SHP77 treated with DMSO at 0.1 percent for 48 hours (cell line): ENCODE measurements around the gene LEFTY2.
A peak's percentile ranks its signal among the peaks of the same experiment; 100 is the strongest.
"Not testable (repeated sequence)": the region's sequence is repeated elsewhere in the genome, so short reads cannot be mapped to it uniquely, and the experiment has no call there.

ENCODE experiments used
- DNase-seq: peaks from one replicate; lab custom pipeline; 2025; lab: John Stamatoyannopoulos, UW

LEFTY2 gene

DNA sequence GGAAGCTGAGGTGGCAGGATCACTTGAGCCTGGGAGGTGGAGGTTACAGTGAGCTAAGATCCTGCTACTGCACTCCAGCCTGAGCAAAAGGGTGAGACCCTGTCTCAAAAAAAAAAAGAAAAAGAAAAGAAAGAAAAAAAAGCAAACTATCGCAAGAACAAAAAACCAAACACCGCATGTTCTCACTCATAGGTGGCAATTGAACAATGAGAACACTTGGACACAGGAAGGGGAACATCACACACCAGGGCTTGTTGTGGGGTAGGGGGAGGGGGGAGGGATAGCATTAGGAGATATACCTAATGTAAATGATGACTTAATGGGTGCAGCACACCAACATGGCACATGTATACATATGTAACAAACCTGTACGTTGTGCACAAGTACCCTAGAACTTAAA is 11.6 kb downstream of the LEFTY2 start:
- not testable (repeated sequence) for DNase-seq

GRCh38 chr1:225928186-225929175 is 12.5 kb downstream of the LEFTY2 start:
- DNase-seq: no peak

DNA sequence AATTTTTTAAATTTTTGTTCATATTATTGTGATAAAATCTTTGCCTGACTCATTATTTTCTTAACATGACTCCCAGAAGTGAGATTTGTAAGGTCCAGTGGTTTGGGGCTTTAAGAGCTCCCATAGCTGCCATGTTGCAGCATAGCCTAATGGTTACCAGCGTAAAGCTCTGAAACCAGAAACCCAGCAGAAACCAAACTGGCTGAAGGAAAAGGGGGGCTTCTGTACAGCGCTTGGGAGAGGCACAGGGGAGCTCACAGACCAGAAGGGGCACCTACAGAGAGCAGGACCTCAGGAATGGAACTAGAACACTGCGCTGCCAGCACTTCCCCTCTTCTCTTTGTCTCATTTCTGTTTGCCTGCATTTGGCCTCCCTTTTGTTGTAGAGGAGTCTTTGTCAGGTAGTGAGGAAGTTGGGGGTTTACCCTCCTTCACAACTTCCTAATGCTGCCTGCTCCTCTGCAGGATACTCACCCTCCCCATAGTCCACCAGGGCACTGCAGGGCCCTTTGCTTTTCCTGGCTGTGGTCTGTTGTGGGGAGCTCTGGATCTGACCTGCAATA is 14.4 kb downstream of the LEFTY2 start:
- no peak for DNase-seq

DNA sequence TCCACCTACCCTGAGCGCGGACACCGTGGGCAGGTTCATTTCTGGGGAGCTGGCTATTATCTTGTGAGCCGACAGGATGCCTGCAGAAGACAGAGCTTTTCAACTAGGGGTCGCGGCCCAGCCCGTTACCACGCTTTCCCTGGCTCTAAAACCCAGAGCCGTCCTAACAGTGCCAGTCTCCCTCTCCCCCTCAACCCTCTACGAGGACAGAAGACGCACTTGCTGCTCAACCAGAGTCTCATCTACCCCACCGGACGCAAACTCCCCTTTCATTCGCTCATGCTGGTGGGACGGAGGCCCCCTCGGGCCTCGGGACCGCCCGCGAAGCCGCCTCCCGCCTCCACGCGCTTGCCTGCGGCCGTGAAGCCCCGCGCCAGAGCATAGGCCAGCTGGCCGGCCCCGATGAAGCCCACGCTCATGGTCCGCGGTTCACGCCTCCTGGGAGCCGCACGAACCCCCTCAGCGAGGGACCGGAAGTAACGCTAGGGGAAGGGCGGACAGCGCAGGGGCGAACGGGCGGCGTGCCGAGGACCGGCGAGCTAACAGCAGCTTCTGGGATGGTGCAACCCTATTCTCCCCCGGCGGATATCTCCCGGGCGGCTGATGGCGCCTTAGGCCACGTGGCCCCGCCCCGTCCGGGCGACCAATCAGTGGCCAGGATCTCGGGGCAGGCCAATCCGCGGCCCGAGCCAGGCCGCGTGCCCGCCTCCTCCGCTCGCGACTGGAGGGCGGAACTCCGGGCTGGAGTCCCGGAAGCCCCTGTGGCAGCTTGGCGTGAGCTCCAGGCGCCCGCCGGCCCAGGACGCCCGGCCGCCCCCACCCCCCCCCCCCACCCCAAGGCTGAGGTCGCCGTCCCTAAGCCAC is 17.1 kb downstream of the LEFTY2 start, which contains the start of gene PYCR2:
Gene PYCR2 (minus strand): TSS at position 559 of the 864 bp plus-strand sequence. CDS start 140 bp downstream, at position 419.
- DNase-seq: peak; percentile 92

DNA sequence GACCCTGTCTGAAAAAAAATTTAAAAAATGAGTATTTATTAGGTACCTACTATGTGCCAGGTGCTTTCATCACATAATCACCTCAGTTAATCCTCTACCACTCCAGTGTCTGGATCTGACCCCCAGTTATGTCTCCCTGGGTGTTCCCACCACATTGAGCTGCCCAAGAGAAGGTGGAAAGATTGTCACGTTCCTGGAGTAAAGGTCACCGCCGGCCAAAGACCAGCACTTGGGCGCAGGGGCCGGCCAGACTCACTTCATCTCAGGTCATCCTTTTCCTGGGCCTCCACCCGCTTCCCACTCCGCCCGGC is 17.7 kb downstream of the LEFTY2 start:
- DNase-seq: no peak

GRCh38 chr1:225921734-225922709 is 19.0 kb downstream of the LEFTY2 start:
- DNase-seq: no peak

- DNase-seq: no peak
Measured at GRCh38 chr1:225919906-225920305, 21.1 kb downstream of the LEFTY2 start.

DNA sequence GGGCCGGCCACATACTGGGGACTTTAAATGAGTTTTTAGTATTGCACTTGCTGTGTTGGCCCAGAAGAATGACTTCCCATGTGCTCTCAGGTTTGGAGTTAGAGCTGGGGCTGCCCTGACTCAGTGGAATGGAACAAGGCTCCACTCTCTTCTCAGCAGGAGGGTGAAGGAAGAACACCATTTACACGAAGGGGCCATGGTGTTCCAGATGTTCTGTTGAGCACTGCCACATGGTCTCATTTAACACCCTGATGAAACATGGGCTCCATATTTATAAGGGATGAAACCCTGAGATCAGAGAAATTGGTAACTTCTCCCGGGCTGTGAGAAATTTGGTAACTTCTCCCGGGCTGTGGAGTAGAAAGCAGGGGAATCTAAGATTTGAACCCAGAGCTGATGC is 22.7 kb downstream of the LEFTY2 start:
- no peak for DNase-seq

DNA sequence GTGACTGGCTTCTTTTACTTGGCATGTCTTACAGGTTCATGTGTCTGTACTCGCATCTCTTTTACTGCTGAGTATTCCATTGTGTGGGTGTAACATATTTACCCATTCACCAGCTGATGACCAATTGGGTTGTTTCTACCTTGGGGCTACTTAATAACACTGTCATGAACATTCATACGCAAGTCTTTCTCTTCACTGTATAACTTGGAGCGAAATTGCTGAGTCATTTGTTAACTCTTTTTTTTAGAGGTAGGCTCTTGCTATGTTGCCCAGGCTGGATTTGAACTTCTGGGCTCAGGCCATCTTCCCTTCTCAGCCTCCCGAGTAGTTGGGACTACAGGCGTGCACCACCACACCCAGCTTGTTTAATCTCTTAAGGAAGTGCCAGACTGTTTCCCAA is 23.5 kb downstream of the LEFTY2 start:
- no peak for DNase-seq

DNA sequence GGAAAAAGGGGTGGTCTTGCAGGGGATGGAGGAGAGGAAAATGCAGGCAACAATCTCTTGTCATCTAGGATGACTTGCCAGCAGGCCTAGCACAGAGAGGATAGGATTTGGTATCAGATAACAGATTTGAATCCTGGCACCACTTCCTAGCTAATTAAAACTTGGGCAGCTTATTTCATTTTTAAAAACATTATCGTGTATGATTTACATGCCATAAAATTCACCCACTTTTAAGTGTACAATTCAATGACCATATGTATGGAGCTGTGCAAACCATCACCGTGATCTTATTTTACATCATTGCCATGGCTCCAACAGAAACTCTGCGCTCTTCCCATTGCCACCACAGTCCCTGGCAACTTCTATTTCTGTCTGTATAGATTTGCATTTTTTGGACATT is 23.9 kb downstream of the LEFTY2 start:
- DNase-seq: no peak

- no peak for DNase-seq
Measured at GRCh38 chr1:225915538-225915991, 25.5 kb downstream of the LEFTY2 start.

GRCh38 chr1:225914947-225915346 is 26.1 kb downstream of the LEFTY2 start:
- no peak for DNase-seq

DNA sequence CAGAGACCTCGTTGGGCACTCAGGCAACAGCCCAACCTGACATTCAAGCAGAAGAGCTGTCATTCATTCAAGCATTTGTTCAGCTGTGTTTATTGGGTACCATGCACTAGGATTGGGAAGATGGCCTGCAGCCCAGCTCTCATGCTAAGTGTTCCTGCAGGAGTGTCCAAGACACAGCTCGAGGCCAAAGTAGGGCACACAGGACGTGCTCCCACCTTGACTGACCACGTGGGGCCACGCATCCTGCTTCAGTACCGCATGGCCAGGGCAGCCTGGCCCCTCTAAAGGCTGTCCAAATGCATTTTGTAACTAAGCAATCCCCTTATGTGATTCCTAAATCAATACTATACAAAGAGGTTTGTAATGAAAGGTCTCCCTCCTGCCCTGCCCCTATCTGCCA is 26.6 kb downstream of the LEFTY2 start:
- DNase-seq: no peak

GRCh38 chr1:225911191-225912130 is 29.6 kb downstream of the LEFTY2 start:
- DNase-seq: no peak

DNA sequence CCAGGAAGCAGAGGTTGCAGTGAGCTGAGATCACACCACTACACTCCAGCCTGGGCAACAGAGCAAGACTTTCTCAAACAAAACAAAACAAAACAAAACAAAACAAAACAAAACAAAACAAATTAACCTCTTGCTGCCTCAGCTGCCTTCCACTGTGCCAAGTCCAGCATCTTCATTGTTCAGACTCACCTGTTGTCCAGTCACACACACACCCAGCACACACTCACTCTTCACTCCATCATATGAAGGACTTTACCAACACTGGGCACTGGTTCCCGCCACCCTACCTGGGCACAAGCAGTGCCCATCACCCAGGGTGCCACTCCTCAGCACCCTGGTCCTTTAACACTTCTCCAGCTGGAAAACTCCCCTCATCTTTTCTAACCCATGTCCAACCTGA is 31.5 kb downstream of the LEFTY2 start:
- DNase-seq: no peak

DNA sequence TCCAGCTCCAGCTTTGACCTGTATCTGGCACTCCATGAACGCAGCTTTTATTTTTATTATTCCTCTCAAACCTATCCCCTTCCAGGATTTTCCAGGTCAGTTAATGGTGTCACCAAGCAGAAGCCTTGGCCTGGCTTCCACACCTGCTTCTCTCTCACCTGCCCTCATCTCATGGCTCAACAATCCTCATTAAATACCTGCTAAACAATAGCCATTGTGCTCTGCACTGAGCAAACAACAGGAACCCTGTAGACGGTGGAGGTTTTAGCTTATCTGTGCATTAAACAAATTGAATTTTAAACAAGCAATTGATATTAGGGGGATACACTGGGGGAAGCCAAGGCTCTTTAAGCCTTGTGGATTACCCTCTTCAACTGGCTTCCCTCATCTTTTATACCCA is 32.2 kb downstream of the LEFTY2 start:
- no peak for DNase-seq

DNA sequence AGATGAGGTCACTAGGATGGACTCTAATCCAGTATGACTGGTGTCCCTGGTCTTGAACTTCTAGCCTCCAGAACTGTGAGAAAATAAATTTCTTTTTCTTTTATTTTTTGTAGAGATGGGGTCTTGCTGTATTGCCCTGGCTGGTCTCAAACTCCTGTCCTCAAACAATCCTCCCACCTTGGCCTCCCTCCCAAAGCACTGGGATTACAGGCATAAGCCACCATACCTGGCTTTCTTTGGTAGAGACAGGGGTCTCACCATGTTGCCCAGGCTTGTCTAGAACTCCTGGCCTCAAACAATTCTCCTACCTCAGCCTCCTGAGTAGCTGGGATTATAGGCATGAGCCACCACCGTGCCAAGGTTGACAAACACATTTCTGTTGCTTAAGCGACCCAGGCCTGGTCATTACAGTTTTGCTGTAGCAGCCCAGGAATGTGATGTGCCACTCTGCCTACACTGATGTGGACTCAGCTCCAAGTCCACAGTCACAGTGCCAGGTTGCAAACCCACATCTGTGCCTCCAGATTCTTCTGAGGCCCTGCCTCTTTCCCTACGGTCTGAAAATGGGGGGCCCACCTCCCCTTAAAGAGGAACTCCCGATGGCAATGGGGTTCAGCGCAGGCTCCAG is 32.9 kb downstream of the LEFTY2 start:
- DNase-seq: no peak

DNA sequence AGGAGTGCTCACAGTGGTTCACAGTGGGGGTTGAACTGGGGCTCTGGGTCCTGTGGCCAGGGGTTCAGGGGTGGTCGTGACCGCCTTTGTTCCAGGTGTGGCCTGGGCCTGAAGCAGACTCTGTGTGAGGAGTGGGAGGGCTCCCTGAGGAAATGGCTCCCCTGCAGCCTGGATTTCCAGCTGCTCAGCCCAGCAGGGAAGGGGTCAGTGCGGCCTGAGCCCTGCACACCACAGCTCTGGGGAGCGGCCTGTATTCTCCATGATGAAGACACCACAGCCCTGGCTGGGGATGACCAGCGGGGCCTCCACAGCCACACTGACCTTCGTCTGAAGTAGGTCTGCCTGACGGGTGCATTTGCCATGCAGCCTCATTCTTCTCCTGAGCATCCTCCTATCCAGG is 33.7 kb downstream of the LEFTY2 start:
- no peak for DNase-seq

- no peak for DNase-seq
Measured at GRCh38 chr1:225906467-225906866, 34.6 kb downstream of the LEFTY2 start.

GRCh38 chr1:225903623-225904022 is 37.4 kb downstream of the LEFTY2 start:
- DNase-seq: no peak
